NCI-H82 (cell line): ENCODE data around the gene TKTL1.

Experiments
- DNase-seq: peaks from one replicate; lab custom pipeline; 2025; lab: John Stamatoyannopoulos, UW

The TKTL1 gene

DNA sequence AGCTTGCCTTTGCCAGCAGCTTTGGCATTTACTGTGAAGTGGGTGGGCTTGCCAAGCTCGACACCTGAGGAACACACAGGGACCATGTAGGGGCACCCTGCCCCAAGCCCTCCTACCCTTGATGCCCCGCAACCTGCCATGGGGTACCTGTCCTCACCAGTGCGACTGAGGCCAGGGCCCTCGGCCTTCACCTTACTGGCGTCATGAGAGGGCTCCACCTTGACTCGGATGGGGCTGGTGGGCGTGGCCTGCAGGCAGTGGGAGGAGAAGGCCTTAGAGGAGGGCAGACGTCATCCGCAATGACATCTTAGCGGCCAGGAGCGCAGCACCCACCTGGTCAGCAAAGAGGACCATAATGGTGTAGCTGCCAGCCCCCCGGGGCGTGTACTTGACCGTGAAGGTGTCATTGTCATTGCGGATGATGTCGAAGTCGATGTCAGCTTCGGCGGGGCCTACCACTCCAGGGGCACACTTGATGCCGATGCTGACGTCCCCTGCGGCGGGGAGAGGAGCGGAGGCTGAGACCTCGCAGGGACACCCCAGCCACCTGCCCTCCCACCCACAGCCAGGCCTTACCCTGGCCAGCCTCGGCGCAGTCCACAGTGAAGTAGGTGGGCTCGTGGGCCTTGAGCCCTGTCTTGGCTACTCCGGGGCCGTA, 66.6 kb downstream of the TKTL1 start:
- DNase-seq: no peak

DNA sequence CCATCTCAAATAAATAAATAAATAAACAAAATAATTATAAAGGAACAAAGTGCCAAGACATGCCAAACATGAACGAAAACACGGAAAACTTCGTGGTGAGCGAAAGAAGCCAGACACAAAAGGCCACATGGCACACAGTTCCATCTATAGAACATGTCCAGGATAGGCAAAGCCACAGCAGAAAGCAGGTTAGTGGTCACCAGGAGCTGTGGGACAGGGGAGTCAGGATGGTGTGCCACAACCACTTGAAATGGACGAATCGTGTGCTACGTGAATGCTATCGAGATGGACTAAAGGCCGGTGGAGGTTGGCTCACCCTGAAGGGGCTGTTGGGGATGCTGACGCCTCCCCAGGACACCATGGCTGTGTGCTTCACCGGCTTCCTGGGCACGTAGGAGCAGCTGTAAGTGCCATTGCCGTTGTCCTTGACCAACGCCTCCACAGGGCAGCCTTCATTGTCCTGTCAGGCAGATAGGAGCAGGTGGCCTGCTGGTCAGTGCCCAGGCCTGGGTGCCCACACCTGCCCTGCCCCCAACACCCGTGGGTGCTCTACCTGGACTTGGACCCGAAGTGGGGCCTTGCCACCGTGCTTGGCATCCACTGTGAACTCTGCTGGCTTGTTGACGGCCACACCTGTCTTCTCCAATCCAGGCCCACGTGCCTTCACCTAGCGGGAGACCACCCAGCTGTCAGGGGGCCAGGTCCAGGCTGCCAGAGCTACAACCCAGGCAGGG, 68.3 kb downstream of the TKTL1 start:
- no peak for DNase-seq

DNA sequence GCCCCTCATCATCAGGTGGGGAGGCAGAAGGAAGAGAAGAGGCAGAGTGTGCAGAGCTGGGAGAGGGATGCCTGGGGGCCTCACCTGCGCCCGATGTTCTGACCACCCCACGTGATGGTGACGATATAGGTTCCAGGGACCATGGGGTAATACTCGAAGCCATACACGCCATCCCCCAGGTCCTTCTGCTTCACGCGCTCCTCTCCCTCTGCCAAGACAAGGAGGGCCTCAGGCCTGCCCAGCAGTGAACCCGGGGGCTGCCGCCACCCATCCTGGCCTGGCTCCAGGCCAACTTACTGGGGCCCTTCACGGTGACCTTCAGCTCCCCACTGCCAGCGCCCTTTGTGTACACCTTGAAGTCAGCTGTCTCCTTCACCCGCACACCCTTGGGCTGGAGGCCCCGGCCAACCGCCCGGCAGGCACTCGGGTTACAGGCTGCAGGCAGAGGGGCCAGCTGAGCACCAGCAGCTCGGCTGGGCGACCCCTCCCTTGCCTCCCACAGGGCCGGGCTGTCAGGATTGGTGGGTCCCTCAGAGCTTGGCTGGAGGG, 69.5 kb downstream of the TKTL1 start:
- DNase-seq: no peak

DNA sequence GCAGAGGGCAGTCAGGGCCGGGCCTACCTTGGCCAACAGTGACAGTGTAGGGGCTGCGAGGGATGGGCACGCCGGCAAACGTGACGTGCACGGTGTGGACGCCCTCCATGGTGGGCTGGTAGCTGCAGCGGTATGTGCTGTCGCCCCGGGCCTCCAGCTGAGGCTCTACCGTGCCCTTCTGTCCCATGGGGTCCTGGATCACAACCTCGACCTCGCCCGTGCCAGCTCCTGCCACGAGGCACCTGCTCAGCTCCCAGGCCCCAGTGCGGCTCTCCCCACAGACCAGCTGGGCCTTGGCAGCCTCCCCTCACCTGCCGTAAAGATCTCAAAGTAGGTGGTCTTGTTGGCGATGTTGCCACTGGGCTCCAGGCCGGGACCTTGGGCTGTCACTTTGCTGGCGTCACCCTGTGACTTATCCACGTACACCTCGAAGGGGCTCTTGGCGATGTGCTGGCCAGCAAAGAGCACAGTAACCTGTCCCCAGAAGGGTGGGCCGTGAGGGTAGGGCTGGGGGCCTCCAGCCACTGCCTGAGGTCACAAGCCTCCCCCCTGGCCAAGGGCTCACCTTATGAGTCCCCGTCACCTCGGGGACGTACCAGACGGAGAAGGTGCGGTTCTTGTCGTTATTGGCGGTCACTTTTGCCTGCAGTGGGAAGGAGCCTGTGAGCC, 70.5 kb downstream of the TKTL1 start:
- no peak for DNase-seq

DNA sequence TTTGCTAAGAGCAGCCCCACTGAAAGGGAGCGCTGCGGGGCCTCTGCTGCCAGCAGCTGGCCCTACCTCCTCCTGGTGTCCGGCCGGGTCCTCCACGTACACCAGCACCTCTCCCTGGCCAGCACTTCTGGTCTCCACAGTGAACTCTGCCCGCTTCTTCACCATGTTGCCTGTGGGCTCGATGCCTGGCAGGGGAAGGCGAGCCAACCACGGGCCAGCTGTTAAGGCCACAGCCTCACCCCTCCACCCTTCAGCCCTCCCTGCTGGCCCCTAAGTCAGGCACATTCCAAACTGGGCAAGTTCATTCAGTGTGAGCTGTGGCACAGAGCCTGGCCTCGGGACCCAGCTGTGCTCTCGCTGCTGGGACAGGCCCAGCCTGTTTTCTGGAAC, 71.1 kb downstream of the TKTL1 start:
- no peak for DNase-seq

DNA sequence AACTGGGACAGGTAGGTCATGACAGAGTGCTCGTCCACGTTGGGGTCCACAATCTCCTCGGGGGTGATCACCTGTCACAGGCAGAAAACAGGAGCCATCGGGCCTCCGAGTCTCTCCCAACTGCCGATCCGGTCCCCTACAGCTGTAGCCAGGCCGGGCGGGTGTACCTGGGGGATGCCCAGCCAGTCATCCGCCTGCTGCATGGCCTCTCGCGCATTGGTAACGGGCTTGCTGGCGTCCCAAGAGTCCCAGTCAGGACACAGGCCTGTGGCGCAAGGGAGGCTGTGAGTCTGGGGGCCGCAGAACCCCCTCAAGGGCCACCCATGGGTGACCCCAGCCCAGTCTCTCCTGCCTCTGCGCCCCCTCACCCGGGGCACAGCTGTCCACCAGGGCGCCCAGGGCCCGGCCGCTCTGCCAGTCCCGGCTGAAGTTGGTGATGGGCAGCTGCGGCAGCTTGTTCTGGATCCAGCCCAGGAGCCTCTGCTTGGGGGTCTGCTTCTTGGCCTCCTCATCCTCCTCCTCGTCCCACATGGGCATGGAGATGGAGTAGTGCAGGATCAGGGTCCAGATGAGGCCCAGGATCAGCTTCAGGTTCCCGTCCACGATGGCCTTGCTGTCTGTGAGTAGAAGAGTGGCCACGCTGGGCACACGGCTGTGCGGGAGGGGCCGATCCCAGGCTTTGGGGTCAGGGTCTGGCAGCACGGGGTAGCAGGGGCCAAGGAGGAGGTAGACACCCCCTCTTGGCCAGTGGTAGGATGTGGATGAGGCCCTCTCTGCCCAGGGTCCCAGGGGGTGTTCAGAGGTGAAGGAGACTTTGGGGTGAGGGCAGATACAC, 72.1 kb downstream of the TKTL1 start:
- no peak for DNase-seq

DNA sequence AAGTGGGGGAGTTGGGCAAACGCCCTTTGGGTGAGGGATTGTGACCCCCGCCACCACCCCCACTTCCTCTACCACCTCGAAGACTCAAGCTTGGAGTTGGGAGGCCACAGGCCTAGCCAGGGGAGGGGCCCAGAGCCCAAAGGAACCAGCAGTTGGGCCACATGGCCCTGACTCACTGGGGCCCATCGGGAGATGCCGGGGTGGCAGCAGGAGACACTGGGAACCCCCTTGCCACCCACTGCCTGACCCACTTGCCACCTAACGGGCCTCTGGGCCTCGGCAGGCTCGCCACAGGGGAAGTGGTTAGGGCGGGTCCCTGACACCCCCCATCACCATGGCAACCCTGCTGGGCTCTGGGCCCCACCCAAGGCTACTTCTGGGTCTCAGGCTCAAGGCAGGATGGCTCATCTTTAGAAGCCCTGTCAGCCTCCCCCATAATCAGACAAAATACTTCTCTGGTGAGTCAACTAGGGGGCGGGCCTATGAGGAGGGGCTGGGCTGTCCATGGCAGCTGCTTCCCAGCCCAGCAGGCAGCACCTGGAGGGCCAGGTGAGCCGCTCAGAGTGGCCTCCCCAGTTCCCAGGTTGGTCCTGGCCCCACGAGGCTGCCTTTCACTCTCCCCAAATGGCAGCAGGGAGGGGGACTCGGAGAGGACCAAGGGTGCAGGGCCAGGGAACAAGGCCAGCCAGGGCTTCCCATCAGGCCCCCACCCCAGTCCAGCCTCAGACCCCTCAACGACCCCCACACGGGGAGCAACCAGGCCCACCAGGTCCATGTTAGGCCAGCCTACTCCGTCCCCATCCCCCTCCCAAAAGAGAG, 73.2 kb downstream of the TKTL1 start:
- peak; percentile 35 for DNase-seq

DNA sequence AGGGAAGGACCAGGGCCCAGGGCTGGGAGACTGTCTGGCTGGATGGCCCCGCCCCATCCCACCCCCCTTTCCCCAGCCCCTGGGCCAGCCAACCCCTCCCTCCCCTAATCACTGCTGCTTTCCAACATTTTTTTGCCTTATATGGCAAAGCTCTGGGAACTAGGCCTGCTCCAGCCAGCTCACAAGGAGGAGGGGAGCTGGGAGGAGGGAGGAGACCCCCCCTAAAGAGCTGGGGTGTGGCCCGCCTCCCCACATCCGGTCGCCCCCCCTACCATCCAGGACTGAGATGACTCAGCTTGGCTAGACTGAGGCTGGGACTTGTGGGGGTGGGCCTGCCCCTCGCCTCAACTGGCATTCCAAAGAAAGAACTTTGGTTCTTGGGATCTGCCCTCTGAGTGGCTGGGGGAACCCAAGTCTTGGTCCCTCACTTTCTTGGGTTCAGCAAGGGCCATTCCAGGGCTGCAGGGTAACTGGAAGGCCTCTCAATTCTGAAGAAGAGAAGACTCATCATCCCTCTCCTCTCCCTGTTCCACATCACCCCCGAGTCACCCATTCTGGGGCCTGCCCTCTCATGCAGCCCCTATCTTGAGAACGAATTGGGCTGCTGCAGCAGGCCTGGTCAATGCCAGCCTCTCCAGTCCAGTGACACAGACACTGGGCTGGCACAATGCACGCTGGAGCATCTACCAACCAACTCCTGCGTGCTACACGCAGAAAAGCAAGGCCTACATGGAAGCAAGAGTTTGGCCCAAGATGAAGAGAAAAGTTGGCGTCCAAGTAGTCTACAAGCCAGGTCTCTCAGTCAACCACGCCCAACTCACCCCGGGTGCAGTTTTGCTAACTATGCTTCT, 74.1 kb downstream of the TKTL1 start:
- DNase-seq: peak; percentile 92

DNA sequence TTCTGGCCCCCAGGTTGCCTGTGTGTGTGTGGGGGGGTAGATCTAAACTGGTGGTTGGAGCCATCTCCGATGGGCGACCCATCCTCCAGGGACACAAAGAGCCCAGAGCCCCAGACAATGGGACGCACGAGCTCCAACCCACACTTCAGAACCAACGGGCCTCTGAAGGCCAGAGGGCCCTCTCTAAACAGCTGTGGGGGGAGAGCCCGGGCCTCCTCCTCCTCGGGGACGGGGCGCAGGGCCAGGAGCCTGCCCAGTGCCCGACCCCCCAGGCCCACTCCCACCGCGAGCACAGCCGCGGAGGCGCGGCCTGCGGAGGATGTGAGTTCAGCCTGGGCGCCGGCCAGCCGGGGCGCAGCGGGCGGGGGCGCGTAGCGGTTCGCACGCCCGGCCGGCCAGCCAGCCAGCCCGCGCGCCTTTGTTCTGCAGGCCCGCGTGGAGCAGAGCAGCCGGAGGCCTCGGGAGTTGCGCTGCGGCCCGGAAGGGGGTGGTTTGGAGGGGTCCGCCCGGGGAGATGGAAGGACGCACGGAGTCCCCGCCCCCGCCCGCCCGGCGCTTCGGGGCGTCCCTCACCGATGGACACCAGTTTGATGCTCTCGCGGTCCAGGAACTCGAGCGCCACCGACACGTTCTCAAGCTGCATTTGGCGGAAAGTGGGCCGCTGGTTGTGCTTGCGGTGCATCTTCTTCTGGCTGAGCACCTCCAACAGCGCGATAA, 74.9 kb downstream of the TKTL1 start:
- DNase-seq: peak; percentile 44

DNA sequence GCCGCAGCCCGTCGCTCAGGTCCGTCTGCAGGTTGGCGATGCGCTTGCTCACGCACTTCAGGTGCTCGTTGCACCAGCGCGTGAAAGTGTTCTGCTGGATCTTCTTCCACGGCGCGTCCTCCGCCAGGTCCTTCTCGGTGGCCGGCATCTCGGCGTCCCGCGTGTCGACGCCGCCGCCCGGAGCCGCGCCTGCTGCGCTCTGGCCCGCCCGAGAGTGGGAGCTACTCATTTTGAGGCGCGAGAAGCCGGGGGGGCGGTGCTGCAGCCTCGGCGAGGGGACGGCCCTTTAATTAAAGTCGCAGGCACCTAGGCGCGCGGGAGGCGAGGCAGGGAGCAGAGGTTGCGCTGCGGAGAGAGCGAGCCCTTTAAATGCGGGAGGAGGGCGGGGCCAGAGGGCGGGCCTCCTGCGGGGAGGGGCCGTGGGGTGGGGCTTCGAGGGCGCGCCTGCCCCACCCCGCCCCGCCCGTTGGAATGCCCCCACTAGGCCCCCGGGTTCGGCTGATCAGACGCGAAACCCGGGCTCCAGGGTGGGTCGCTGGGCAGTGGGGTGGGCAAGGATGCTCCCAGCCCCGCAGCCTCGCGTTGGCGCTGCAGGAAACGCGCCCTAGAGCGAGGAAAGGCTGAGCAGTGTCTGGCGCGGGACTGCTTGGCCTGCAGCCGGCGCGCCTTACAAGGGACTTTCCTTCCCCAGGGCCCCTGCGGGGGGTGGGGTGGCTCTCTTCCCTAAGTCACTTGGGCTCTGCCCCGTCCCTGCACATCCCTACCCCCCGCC, 75.6 kb downstream of the TKTL1 start:
- peak; percentile 97 for DNase-seq

DNA sequence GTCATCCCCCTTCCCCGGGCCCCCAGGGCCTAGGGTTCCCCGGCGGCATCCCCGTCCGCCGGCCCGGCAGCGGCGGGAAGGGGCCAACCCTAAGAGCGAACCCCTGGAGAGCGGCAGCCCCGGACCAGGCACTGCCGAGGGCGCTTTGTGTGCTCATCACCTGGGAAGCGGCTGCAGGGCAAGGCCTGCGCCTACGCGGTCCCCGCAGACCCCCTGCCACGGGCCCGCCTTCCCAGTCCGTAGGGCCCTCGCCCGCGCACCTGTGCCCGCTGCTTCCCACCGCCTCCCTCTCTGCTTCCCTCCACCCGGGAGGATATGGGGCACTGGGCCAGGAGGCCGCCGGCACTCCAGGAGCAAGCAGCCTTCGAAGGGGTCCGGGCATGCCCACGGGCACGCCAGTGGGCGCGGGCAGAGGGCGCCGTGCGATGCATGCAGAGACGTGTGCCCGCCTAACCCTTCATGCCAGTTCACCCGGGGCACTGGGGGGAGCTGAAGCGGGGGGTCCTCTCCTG, 76.2 kb downstream of the TKTL1 start:
- no peak for DNase-seq

DNA sequence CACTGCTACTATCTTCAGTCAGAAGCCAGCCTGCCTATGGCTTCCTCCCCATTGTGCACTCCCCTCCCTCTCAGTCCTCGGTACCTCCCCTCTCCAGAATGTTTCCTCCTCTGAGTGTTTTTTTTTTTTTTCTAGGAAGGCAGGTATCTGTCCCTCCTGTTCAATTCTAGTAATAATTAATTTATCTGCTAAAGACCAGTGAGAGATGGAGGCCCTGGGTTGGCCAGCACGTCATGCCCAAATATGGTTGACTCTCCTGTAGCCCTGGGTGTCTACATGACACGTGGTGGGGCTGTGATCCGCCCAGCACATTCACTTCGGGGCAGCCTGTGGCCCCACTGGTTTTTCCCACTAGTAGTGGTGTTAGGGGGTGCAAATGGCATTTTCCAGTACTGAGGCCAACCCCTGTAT, 77.0 kb downstream of the TKTL1 start:
- no peak for DNase-seq

DNA sequence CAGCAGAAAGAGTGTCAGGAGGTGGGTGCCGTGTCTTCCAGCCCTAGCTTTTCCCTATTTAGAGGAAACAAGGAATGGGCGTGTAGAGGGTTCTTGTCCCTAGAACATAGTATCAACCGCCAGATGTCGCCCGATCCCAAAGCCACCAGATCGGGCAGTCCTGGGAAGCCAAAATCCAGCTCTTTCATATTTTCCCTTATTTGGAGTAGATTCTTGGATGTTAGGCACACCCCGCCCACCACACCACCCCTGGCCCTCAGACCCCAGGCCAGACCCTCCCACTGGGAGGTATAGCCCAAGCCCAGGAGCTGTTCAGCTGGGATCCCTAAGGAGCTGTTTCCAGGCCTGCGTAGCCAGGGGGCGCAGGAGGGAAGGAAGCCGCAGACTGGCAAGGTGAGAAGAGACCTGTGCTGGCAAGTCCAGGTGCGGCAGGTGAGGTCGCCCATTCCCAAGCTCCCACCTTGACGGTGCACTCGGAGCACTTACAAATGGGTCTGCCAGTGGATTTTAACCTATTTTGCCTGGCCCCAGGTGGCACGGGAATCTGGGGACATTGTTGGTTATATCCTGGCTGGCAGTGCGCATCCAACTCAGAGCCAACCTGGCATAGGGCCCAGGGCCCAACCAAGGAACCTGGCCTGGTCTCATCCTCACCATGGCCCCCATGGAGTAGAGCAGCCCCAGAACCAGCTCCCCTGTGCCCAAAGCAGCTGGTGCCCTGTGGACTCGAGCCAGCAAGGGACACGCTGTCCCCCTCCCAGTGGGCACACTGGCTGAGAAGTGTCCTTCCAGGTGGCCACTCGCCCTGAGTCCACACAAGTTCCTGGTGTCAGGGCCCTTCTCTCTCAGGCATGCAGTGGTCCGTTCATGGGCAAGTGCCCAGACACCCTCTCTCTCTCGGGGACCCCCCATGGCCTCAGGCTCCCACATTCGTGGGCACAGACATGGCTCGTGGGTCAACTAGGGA, 78.0 kb downstream of the TKTL1 start:
- DNase-seq: peak; percentile 82

DNA sequence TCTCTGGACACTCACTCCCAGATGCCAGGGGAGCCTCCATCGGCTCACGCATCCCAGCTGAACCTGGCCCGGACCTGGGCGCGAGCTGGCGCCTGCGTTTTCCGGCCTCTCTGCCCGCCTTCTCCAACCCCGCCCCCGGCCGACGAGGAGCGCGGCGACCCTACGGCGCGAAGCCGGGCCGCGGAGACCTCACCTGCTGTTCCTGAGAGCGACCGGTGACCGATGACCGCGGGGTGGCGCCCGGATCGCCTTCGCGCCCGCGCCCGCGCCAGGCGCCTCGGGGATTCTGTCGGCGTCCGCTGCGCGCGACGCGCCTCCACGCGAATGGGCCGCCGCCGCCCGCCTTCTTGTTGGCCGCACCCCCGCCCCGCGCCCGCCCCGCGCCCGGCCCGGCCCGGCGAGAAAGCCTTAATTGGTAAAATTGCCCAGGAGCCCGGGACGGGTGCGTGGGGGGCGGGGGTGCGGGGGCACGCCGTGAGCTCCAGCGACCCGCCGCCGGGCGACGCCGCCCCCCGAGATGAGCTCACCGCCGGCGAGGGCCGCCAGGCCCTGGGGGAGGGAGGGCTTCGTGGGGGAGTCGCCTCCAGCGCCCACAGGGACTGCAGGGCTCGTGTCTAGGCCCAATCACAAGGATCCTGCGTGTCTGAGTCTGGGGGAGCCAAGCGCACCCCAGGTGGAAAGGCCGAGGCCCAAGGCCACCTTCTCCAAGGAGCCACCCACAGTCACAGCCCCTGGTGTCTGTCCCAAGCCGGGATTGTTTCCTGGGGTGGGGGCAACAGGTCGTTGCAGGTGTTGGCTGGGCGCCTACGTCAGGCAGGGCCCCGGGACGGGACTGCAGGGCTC, 78.9 kb downstream of the TKTL1 start, which contains the start of gene FLNA:
TSS of gene FLNA (minus strand) at position 322 of the 843 bp plus-strand sequence. CDS start 3,389 bp downstream, outside the sequence.
- peak; percentile 53 for DNase-seq

DNA sequence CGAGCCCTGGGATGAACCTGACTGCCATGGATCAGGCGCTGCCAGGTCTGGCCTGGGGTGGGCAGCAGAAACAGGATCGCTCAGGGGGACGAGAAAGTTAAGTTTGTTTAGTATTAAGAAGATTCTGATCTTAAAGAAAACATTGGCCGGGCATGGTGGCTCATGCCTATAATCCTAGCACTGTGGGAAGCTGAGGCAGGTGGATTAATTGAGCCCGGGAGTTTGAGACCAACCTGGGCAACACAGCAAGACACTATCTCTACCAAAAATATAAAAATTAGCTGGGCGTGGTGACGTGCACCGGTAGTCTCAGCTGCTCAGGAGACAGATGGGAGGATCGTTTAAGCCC, 79.5 kb downstream of the TKTL1 start:
- DNase-seq: peak; percentile 52

DNA sequence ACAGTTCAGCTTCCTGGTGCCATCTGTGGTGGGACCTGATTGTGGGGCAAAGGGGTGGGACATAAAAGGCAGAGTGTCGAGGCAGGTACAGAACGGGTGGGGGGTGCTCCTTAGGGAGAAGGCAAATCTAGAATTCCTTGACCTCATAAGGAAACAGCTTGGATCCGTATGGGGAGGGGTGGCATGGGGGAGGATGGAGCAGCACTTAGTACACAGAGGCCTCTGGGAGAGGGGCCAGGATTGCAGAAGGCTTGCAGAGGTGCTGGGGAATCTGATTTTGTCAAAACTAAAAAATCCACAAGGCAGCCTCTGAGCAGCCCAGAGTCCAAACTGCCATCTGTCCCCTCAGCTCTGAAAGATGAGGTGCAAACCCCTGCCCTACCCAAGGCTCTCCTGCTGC, 81.2 kb downstream of the TKTL1 start:
- no peak for DNase-seq
